ENCODE measurements around the gene ANKRD39. TPM values are rescaled to one million over a fixed set of nuclear protein-coding genes. Genes with fewer than 3 reads are reported as not detected.

ANKRD39 gene
- total and polyA plus RNA-seq, 9 of the 15 experiments (the other 6 are each of a cell fraction or from before 2014, with no cell fraction given): 8.2 to 33.1 (median 23.8) TPM

- peak; percentile 22 for ATAC-seq
- TF ChIP-seq SIRT6 (IDR thresholded peaks at IDR 0.05; ENCODE audit: low read depth, low read length) (no peak), ZNF740 (CRISPR knock-in tag; IDR thresholded peaks at IDR 0.05) (0 out of 2 replicates have a peak, but pooled peaks have one; percentile 60), ZNF740 (tag; IDR thresholded peaks at IDR 0.05) (no peak), ATF6 (CRISPR knock-in tag; IDR thresholded peaks at IDR 0.05) (no peak), ZNF431 (CRISPR knock-in tag; IDR thresholded peaks at IDR 0.05) (no peak), NFATC3 (IDR thresholded peaks at IDR 0.05) (no peak), HNRNPLL (IDR thresholded peaks at IDR 0.05; ENCODE audit: low read depth, low read length, poor library complexity, severe bottlenecking) (no peak), NELFE (IDR thresholded peaks at IDR 0.05; ENCODE audit: insufficient read depth, insufficient read length) (no peak), CAMTA2 (CRISPR knock-in tag; conservative IDR thresholded peaks at IDR 0.05) (no peak), GATA2 (CRISPR knock-in tag; IDR thresholded peaks at IDR 0.05) (no peak)
- TF ChIP-seq, protein P1, sequence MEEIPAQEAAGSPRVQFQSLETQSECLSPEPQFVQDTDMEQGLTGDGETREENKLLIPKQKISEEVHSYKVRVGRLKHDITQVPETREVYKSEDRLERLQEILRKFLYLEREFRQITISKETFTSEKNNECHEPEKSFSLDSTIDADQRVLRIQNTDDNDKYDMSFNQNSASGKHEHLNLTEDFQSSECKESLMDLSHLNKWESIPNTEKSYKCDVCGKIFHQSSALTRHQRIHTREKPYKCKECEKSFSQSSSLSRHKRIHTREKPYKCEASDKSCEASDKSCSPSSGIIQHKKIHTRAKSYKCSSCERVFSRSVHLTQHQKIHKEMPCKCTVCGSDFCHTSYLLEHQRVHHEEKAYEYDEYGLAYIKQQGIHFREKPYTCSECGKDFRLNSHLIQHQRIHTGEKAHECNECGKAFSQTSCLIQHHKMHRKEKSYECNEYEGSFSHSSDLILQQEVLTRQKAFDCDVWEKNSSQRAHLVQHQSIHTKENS (CRISPR knock-in tag; IDR thresholded peaks at IDR 0.05): no peak
- TF ChIP-seq, protein P2, sequence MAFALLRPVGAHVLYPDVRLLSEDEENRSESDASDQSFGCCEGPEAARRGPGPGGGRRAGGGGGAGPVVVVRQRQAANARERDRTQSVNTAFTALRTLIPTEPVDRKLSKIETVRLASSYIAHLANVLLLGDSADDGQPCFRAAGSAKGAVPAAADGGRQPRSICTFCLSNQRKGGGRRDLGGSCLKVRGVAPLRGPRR (CRISPR knock-in tag; IDR thresholded peaks at IDR 0.05): no peak
- TF ChIP-seq, protein P3, sequence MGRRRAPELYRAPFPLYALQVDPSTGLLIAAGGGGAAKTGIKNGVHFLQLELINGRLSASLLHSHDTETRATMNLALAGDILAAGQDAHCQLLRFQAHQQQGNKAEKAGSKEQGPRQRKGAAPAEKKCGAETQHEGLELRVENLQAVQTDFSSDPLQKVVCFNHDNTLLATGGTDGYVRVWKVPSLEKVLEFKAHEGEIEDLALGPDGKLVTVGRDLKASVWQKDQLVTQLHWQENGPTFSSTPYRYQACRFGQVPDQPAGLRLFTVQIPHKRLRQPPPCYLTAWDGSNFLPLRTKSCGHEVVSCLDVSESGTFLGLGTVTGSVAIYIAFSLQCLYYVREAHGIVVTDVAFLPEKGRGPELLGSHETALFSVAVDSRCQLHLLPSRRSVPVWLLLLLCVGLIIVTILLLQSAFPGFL (CRISPR knock-in tag; IDR thresholded peaks at IDR 0.05): no peak
- TF ChIP-seq, protein P4, sequence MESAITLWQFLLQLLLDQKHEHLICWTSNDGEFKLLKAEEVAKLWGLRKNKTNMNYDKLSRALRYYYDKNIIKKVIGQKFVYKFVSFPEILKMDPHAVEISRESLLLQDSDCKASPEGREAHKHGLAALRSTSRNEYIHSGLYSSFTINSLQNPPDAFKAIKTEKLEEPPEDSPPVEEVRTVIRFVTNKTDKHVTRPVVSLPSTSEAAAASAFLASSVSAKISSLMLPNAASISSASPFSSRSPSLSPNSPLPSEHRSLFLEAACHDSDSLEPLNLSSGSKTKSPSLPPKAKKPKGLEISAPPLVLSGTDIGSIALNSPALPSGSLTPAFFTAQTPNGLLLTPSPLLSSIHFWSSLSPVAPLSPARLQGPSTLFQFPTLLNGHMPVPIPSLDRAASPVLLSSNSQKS (CRISPR knock-in tag; IDR thresholded peaks at IDR 0.05): no peak
Measured at GRCh38 chr2:96874198-96874831, 16.5 kb upstream of the ANKRD39 start.

More at GRCh38 chr2:96874198-96874831, 16.5 kb upstream of the ANKRD39 start:
- Histone ChIP-seq H3K9ac (ENCODE audit: insufficient read depth in 1 of 2, low read depth in 2 of 2, low read length in 2 of 2) (peak overlapping the region in 1 of 2 experiments; percentile 10; a peak in 1 of 4 replicates), H3K27ac (ENCODE audit: extremely low read depth, low read depth, low read length) (peak overlapping the region; percentile 53; the same call in 2 of the 3 replicates), H3K36me3 (ENCODE audit: control insufficient read depth, insufficient read depth, low read length) (peaks cover 15% of the 10 kb centered on the region; the same call in 2 of the 3 replicates), H3K9me3 (replicated peaks; ENCODE audit: control insufficient read depth, insufficient read depth, low read depth, low read length) (no peaks in the 10 kb centered on the region), H3K9me1 (ENCODE audit: control insufficient read depth, insufficient read depth, low read length) (peaks cover 4% of the 10 kb centered on the region), H3K4me3 (no peak overlapping the region), H3K4me1 (replicated peaks in 1 of 2; ENCODE audit: control insufficient read depth in 2 of 2, insufficient read depth in 2 of 2, low read length in 2 of 2) (peaks cover 43 to 91% of the 10 kb centered on the region in 2 experiments), H3K4me2 (ENCODE audit: insufficient read depth, low read length) (peak overlapping the region; percentile 72; the same call in 1 of the 2 replicates), H3K79me2 (ENCODE audit: control insufficient read depth, insufficient read depth, low read length) (peaks cover 35% of the 10 kb centered on the region), H4K20me1 (replicated peaks; ENCODE audit: control insufficient read depth, insufficient read depth, low read length) (no peaks in the 10 kb centered on the region), H2AFZ (ENCODE audit: low read depth, low read length) (no peak overlapping the region), H3K27me3 (ENCODE audit: control insufficient read depth in 2 of 2, insufficient read depth in 2 of 2, low read length in 2 of 2) (no peaks in the 10 kb centered on the region)
- 58% methylated on average over 16 of the region's 18 CpGs for WGBS (ENCODE audit: insufficient coverage, low coverage, missing lambda C conversion rate)
- DNase-seq (ENCODE audit: extremely low read depth in 1 of 4, low spot score in 3 of 4): peak in 2 of 4 experiments; percentile 38 to 43
- CTCF ChIA-PET (ENCODE audit: low intra/inter-chr PET ratio): no interaction called here
- POLR2A ChIA-PET: interaction anchor here (0.5 to 11.3 kb wide), 13 partner anchors 10 to 791 kb away, joined by 3 to 112 read pairs (median 5); partner anchors contain the start of gene ANKRD39
- no peak for FAIRE-seq
- intact Hi-C loops (cut with micrococcal nuclease): loop anchor here (5.0 kb wide), 1 partner anchor 78 kb away; no protein-coding TSS in a partner anchor
- BruUV-seq (replicated peaks): no TSS peak
- in situ Hi-C loops (cut with MboI): loop anchor here (25.0 kb wide), 1 partner anchor 238 kb away; the partner anchor contains the start of gene ANKRD36

All from K562 (cell line).